NT2/D1 (cell line): ENCODE results near the gene SARM1.
"Not testable (repeated sequence)": the region's sequence is repeated elsewhere in the genome, so short reads cannot be mapped to it uniquely, and the experiment has no call there.

ENCODE experiments used
- DNase-seq: peaks from one replicate; pipeline ENCODE4 v3.0.0-alpha.2; 2011; ENCODE audit warnings: low read depth, low spot score
- H3K27me3 ChIP-seq: 2 replicates; pipeline ENCODE4 v1.6.0; 2011; ENCODE audit warnings: mild to moderate bottlenecking; ENCODE audit not compliant: insufficient read length, insufficient read depth
- H3K36me3 ChIP-seq: 2 replicates; pipeline ENCODE4 v1.6.1; 2011; ENCODE audit warnings: mild to moderate bottlenecking, low read length, mixed read lengths; ENCODE audit not compliant: insufficient read depth, insufficient read length
- H3K4me1 ChIP-seq: 2 replicates; pipeline ENCODE4 v1.5.1; 2011; ENCODE audit not compliant: insufficient read depth, insufficient read length
- H3K4me3 ChIP-seq: 2 replicates; pipeline ENCODE4 v1.5.1; 2011; ENCODE audit warnings: low read depth; ENCODE audit not compliant: insufficient read length
- H3K9ac ChIP-seq: 2 replicates; pipeline ENCODE4 v1.6.0; 2011; ENCODE audit warnings: low read depth; ENCODE audit not compliant: insufficient read length
- H3K9me3 ChIP-seq: 2 replicates; pipeline ENCODE4 v1.5.1; 2011; ENCODE audit warnings: mild to moderate bottlenecking, low read length; ENCODE audit not compliant: insufficient read depth
- SUZ12 ChIP-seq: IDR thresholded peaks from 2 replicates; pipeline ENCODE4 v1.6.1; 2011; ENCODE audit not compliant: insufficient read length, insufficient read depth; ENCODE audit errors: extremely low read depth
- YY1 ChIP-seq: IDR thresholded peaks from 2 replicates; pipeline ENCODE4 v1.6.1; 2011; ENCODE audit not compliant: insufficient read length, insufficient read depth
- ZNF274 ChIP-seq: IDR thresholded peaks from 2 replicates; pipeline ENCODE4 v1.6.1; 2011; ENCODE audit warnings: mild to moderate bottlenecking, low read depth, low read length

The SARM1 gene

DNA sequence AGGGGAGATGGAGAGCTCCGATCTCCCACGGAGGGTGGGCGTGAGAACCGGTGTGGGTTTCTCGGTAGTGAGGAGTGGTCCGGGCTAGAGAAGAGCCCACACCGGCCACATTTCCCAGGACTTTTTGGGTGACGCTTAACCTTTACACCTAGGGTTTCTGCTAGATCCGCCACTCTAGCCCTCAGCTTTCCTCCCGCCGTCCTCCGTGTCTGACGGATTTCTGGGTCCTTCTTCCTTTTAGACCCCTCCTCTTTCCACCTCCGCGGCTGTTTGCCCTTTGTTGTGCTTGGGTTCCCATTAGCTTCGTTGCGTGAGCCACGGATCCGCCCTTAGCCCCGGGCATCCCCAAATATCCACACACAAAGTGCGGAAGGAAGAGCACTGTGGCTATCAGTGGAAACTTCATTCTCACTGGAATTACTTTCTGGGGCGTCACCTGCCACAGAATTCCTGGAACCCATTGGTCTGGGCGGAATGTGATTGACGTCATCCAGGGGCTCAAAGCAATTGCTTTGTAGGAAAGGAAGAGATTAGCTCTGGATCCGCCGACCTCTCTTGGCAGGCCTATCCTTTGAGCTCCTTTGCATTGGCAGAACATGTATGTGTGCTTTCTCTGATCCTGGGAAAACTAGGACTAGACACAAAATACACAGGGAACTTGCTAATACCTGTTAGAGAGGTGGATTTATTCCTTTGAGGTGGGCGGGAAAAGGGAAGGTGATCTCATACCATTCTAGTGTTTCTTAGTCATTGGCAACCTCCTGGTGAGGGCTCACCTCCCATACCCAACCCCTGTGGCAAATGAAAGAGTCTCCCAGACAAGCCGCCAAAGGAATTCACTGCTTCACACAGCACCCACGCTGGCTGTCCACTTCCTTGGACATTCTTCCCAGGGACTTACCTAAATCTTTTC, 35.3 kb upstream of the SARM1 start:
- peak; percentile 52 for DNase-seq
- no peaks in the 10 kb centered on the region for H3K4me1 ChIP-seq
- no peaks in the 10 kb centered on the region for H3K9me3 ChIP-seq
- TF ChIP-seq ZNF274 (no peak), SUZ12 (no peak), YY1 (no peak)
- peak overlapping the region; percentile 71 for H3K4me3 ChIP-seq
- peaks cover 38% of the 10 kb centered on the region for H3K36me3 ChIP-seq
- no peaks in the 10 kb centered on the region for H3K27me3 ChIP-seq
- peak overlapping the region; percentile 74 for H3K9ac ChIP-seq

DNA sequence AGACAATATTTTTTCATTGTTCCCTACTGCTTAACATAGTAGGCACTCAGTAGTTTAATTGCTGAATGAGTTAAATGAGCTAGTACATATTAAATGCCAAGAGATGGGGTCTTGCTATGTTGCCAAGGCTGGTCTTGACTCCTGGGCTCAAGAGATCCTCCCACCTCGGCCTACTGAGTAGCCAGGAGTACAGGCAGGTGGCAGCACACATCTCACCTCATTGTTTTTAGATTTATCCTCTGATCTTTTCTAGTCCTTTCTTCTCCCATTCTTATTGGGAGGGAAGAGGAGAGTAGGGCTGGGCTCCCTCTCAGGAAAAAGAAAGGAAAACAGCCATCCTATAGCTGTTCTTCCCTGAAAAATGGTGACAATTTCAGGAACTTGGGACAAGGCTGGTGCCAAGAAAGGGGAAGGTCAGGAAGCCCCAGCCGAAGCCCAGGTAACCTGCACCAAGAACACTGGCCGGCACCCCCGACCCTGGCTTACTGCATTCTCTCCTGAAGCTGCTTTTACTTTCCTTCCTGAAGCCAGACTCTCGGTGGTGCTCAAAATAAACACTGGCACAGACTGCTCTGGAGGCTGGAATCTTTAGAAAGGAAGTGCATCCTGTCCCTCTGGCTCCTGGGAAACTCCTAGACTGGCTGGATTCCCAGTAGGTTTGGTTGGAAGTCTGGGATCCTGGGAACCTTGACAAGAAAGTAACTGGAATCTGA, 33.3 kb upstream of the SARM1 start:
- Histone ChIP-seq H3K4me1 (no peaks in the 10 kb centered on the region), H3K9me3 (no peaks in the 10 kb centered on the region), H3K9ac (no peak overlapping the region), H3K4me3 (no peak overlapping the region), H3K27me3 (no peaks in the 10 kb centered on the region), H3K36me3 (peaks cover 51% of the 10 kb centered on the region)
- TF ChIP-seq SUZ12 = no peak
- no peak for TF ChIP-seq ZNF274
- no peak for TF ChIP-seq YY1
- no peak for DNase-seq

GRCh38 chr17:28338769-28339212, 32.7 kb upstream of the SARM1 start:
- DNase-seq, H3K4me1 ChIP-seq, H3K9ac ChIP-seq, H3K4me3 ChIP-seq, H3K9me3 ChIP-seq, H3K27me3 ChIP-seq: not testable (repeated sequence)
- peaks cover 56% of the 10 kb centered on the region for H3K36me3 ChIP-seq

- peaks cover 63% of the 10 kb centered on the region for H3K36me3 ChIP-seq
- no peak for DNase-seq
- no peaks in the 10 kb centered on the region for H3K9me3 ChIP-seq
- no peak overlapping the region for H3K4me3 ChIP-seq
- TF ChIP-seq SUZ12 (no peak), YY1 (no peak), ZNF274 (no peak)
- no peaks in the 10 kb centered on the region for H3K27me3 ChIP-seq
- no peak overlapping the region for H3K9ac ChIP-seq
- H3K4me1 ChIP-seq = no peaks in the 10 kb centered on the region
Measured at GRCh38 chr17:28339431-28339830, 32.1 kb upstream of the SARM1 start.

GRCh38 chr17:28340374-28340773, 31.1 kb upstream of the SARM1 start:
- H3K9ac ChIP-seq = no peak overlapping the region
- no peaks in the 10 kb centered on the region for H3K4me1 ChIP-seq
- no peaks in the 10 kb centered on the region for H3K27me3 ChIP-seq
- no peak overlapping the region for H3K4me3 ChIP-seq
- DNase-seq = no peak
- peaks cover 72% of the 10 kb centered on the region for H3K36me3 ChIP-seq
- TF ChIP-seq ZNF274 = no peak
- no peak for TF ChIP-seq SUZ12
- no peak for TF ChIP-seq YY1
- H3K9me3 ChIP-seq = no peaks in the 10 kb centered on the region

- H3K36me3 ChIP-seq = peaks cover 84% of the 10 kb centered on the region
- H3K4me3 ChIP-seq = no peak overlapping the region
- no peak for DNase-seq
- H3K4me1 ChIP-seq = no peaks in the 10 kb centered on the region
- no peaks in the 10 kb centered on the region for H3K9me3 ChIP-seq
- no peak overlapping the region for H3K9ac ChIP-seq
- no peaks in the 10 kb centered on the region for H3K27me3 ChIP-seq
- TF ChIP-seq SUZ12 = no peak
Measured at GRCh38 chr17:28341516-28341915, 30.0 kb upstream of the SARM1 start.

- Histone ChIP-seq H3K27me3 (no peaks in the 10 kb centered on the region), H3K9me3 (no peaks in the 10 kb centered on the region), H3K36me3 (peaks cover 92% of the 10 kb centered on the region), H3K9ac (no peak overlapping the region), H3K4me1 (peaks cover 3% of the 10 kb centered on the region), H3K4me3 (no peak overlapping the region)
- TF ChIP-seq SUZ12 (no peak), ZNF274 (no peak), YY1 (no peak)
- no peak for DNase-seq
Measured at GRCh38 chr17:28342313-28342712, 29.2 kb upstream of the SARM1 start.
